Measurements from ENCODE around the gene NSMCE1.

DNA sequence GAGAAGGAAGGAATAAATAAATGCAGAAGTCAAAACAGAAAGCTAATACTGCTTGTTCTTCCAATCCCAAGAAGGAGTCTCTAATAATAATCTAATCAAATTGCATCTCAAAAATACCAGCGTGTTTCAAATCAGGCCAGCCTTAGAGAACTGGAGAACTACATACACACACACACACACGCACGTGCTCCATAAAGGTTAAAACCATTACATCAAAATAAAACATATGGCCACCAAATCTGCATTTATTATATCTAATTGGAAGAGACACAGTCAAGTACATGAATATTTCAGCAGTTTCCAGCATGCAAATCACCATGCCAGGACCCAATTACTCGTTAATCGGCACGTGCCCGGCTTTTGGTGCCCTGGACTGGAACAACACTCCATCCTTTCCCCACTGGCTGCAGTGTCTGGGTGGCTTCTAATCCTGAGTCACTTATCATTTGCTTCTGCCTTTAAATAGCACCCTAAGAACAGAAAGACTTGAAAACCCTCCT is 85.6 kb downstream of the NSMCE1 start:
- TF ChIP-seq, protein P1, sequence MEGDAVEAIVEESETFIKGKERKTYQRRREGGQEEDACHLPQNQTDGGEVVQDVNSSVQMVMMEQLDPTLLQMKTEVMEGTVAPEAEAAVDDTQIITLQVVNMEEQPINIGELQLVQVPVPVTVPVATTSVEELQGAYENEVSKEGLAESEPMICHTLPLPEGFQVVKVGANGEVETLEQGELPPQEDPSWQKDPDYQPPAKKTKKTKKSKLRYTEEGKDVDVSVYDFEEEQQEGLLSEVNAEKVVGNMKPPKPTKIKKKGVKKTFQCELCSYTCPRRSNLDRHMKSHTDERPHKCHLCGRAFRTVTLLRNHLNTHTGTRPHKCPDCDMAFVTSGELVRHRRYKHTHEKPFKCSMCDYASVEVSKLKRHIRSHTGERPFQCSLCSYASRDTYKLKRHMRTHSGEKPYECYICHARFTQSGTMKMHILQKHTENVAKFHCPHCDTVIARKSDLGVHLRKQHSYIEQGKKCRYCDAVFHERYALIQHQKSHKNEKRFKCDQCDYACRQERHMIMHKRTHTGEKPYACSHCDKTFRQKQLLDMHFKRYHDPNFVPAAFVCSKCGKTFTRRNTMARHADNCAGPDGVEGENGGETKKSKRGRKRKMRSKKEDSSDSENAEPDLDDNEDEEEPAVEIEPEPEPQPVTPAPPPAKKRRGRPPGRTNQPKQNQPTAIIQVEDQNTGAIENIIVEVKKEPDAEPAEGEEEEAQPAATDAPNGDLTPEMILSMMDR (IDR thresholded peaks at IDR 0.05), result no peak
- TF ChIP-seq POLR2A (IDR thresholded peaks at IDR 0.05), result no peak

All from testis (tissue), 2 donors.